PC-9 (cell line): Measurements from ENCODE around the gene C2CD3. TPM values are rescaled to one million over a fixed set of nuclear protein-coding genes. Genes with fewer than 3 reads are reported as not detected.

Experiments
- BruUV-seq: library from RNA; stranded (reverse); fragments of 400-500 nt; replicated peaks from 2 replicates; lab custom pipeline; 2021; lab: Mats Ljungman, UMichigan
- CTCF ChIA-PET: fragments of 300-600 bp; sonication (Branson Sonifier 250); formaldehyde crosslinking; loops from one replicate; lab custom pipeline; 2022; ENCODE audit warnings: antibody characterized with exemption; lab: Charles Lee
- POLR2A ChIA-PET: fragments of 300-600 bp; sonication (Branson Sonifier 250); formaldehyde crosslinking; loops from one replicate; lab custom pipeline; 2022; ENCODE audit warnings: antibody characterized with exemption; ENCODE audit not compliant: unreplicated experiment; lab: Charles Lee
- DNase-seq, 2 experiments: peaks; one replicate each; pipeline versions ENCODE4 v3.0.0 to v3.0.0-alpha.2; 2015 to 2022; ENCODE audit warnings: mixed read lengths in 1 of 2
- H2AFZ ChIP-seq: fragments of 200-600 bp; sonication (generic); 2 replicates; pipeline ENCODE4 v1.8.1; 2017; ENCODE audit warnings: antibody characterized with exemption
- H3F3A ChIP-seq: fragments of 200-600 bp; sonication (generic); 2 replicates; pipeline ENCODE4 v1.8.1; 2017; ENCODE audit warnings: antibody characterized with exemption, mild to moderate bottlenecking, low read depth; ENCODE audit not compliant: insufficient read depth
- H3K27ac ChIP-seq: fragments of 200-600 bp; sonication (generic); 2 replicates; pipeline ENCODE4 v1.6.1; 2016; ENCODE audit warnings: mixed run types
- H3K27me3 ChIP-seq: fragments of 200-600 bp; sonication (generic); 2 replicates; pipeline ENCODE4 v1.6.1; 2016; ENCODE audit warnings: low read depth, mixed run types; ENCODE audit not compliant: insufficient read depth
- H3K36me3 ChIP-seq: fragments of 200-600 bp; sonication (generic); 2 replicates; pipeline ENCODE4 v1.6.1; 2016; ENCODE audit warnings: low read depth, mixed run types
- H3K4me1 ChIP-seq: fragments of 200-600 bp; sonication (generic); replicated peaks from 2 replicates; pipeline ENCODE4 v1.6.1; 2016; ENCODE audit warnings: mixed run types; ENCODE audit not compliant: insufficient read depth
- H3K4me2 ChIP-seq: fragments of 200-600 bp; sonication (generic); 2 replicates; pipeline ENCODE4 v1.6.1; 2017; ENCODE audit warnings: mixed run types
- H3K4me3 ChIP-seq: fragments of 200-600 bp; sonication (generic); 2 replicates; pipeline ENCODE4 v1.6.1; 2016; ENCODE audit warnings: mixed run types
- H3K79me2 ChIP-seq: fragments of 200-600 bp; sonication (generic); 2 replicates; pipeline ENCODE4 v1.6.1; 2017; ENCODE audit warnings: low read depth, mixed run types
- H3K9me2 ChIP-seq: fragments of 200-600 bp; sonication (generic); 2 replicates; pipeline ENCODE4 v1.8.1; 2017; ENCODE audit warnings: mild to moderate bottlenecking; ENCODE audit not compliant: insufficient read depth
- H3K9me3 ChIP-seq: fragments of 200-600 bp; sonication (generic); 2 replicates; pipeline ENCODE4 v1.8.1; 2016; ENCODE audit warnings: low read depth; ENCODE audit not compliant: insufficient read depth
- H4K20me1 ChIP-seq: fragments of 200-600 bp; sonication (generic); 2 replicates; pipeline ENCODE4 v1.8.1; 2017; ENCODE audit not compliant: insufficient read depth
- EZH2 ChIP-seq: fragments of 200-600 bp; sonication (generic); IDR thresholded peaks from 2 replicates; pipeline ENCODE4 v1.8.0; 2017; ENCODE audit warnings: antibody characterized with exemption, low read depth
- intact Hi-C: fragments of 100-400 bp; cut with micrococcal nuclease; formaldehyde crosslinking; loops from one replicate; pipeline ENCODE4 v1.10.0; 2022; ENCODE audit not compliant: unreplicated experiment
- total RNA-seq: library from RNA; stranded (reverse); gene quantifications from 2 replicates; pipeline ENCODE4 v1.2.3, GENCODE V29; 2021
- TF ChIP-seq, protein P1 (sequence below): fragments of 200-600 bp; sonication (generic); conservative IDR thresholded peaks from 2 replicates; pipeline ENCODE4 v1.6.1; 2017; ENCODE audit warnings: mixed run types, antibody characterized with exemption, mild to moderate bottlenecking, moderate library complexity

The C2CD3 gene
- total RNA-seq, 1 experiment from 2014 or later, result 50.0 TPM

- intact Hi-C loops, result no loop called here
- no TSS peak for BruUV-seq
- DNase-seq, result no peak
- Histone ChIP-seq H3K9me3 (no peaks in the 10 kb centered on the region), H3K27ac (no peak within 1 kb of the TSS), H3K9me2 (no peaks in the 10 kb centered on the region), H4K20me1 (no peaks in the 10 kb centered on the region), H3K4me1 (no peaks in the 10 kb centered on the region), H3K4me2 (no peak within 1 kb of the TSS), H3F3A (peaks cover 4% of the 10 kb centered on the region; the same call in 1 of the 2 replicates), H3K79me2 (no peaks in the 10 kb centered on the region), H3K27me3 (no peaks in the 10 kb centered on the region), H2AFZ (no peak within 1 kb of the TSS), H3K36me3 (no peaks in the 10 kb centered on the region), H3K4me3 (no peak within 1 kb of the TSS)
- ChIA-PET CTCF (no interaction called here), POLR2A (interaction anchor here (0.6 kb wide), 2 partner anchors 16 to 25 kb away, joined by 4 to 6 read pairs; no protein-coding TSS in a partner anchor)
- no peak for TF ChIP-seq EZH2
- TF ChIP-seq, protein P1, sequence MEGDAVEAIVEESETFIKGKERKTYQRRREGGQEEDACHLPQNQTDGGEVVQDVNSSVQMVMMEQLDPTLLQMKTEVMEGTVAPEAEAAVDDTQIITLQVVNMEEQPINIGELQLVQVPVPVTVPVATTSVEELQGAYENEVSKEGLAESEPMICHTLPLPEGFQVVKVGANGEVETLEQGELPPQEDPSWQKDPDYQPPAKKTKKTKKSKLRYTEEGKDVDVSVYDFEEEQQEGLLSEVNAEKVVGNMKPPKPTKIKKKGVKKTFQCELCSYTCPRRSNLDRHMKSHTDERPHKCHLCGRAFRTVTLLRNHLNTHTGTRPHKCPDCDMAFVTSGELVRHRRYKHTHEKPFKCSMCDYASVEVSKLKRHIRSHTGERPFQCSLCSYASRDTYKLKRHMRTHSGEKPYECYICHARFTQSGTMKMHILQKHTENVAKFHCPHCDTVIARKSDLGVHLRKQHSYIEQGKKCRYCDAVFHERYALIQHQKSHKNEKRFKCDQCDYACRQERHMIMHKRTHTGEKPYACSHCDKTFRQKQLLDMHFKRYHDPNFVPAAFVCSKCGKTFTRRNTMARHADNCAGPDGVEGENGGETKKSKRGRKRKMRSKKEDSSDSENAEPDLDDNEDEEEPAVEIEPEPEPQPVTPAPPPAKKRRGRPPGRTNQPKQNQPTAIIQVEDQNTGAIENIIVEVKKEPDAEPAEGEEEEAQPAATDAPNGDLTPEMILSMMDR, result no peak
These were observed 162.2 kb downstream of the C2CD3 start, which contains the start of gene UCP3 for GRCh38 chr11:74008373-74009229. Gene UCP3 (minus strand): TSS chr11:74009085. CDS start chr11:74007042, 2,043 bp downstream.

DNA sequence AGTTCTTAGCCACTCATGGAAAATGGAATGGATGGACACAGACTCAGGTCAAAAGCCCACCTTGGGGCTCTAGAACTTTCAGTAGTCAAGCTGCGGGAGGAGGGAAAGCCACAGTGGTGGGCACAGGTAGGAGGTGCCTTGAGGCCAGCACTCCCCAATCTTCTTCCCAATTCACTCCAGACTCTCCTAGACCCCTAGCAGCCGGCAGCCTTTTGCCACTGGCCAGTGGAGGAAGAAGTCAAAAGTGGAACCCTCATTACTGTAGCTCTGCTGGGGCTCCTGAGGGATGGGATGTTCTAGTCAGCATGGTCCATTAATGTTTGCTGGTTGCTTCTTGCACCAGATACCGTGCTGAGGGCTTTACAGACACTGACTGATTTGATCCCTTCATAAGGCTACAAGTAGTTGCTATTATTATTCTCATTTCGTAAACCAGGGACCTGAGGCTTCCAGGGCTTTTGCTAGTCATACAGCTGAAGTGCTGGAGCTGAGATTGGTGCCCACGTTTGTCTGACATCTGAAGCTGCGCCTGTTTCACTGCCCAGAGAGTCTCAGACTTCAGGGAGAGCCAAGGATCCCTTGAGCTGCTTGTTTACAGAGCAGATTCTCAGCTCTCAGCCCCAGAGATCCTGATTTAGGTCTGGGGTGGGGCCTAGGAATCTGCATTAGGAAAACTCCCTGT, 163.0 kb downstream of the C2CD3 start:
- TF ChIP-seq, protein P1, result no peak
- no peak for TF ChIP-seq EZH2
- H3K9me3 ChIP-seq, result no peaks in the 10 kb centered on the region
- H3K36me3 ChIP-seq, result no peaks in the 10 kb centered on the region
- H3K4me2 ChIP-seq, result no peak overlapping the region
- H3K79me2 ChIP-seq, result no peaks in the 10 kb centered on the region
- H3K4me1 ChIP-seq, result no peaks in the 10 kb centered on the region
- peaks cover 4% of the 10 kb centered on the region; the same call in 1 of the 2 replicates for H3F3A ChIP-seq
- no peaks in the 10 kb centered on the region for H3K27me3 ChIP-seq
- DNase-seq, result no peak
- no TSS peak for BruUV-seq
- H3K9me2 ChIP-seq, result no peaks in the 10 kb centered on the region
- ChIA-PET CTCF (no interaction called here), POLR2A (interaction anchor here (0.6 kb wide), 2 partner anchors 15 to 25 kb away, joined by 4 to 6 read pairs; no protein-coding TSS in a partner anchor)
- no peaks in the 10 kb centered on the region for H4K20me1 ChIP-seq
- H3K4me3 ChIP-seq, result no peak overlapping the region
- H3K27ac ChIP-seq, result no peak overlapping the region
- intact Hi-C loops, result no loop called here
- no peak overlapping the region for H2AFZ ChIP-seq

DNA sequence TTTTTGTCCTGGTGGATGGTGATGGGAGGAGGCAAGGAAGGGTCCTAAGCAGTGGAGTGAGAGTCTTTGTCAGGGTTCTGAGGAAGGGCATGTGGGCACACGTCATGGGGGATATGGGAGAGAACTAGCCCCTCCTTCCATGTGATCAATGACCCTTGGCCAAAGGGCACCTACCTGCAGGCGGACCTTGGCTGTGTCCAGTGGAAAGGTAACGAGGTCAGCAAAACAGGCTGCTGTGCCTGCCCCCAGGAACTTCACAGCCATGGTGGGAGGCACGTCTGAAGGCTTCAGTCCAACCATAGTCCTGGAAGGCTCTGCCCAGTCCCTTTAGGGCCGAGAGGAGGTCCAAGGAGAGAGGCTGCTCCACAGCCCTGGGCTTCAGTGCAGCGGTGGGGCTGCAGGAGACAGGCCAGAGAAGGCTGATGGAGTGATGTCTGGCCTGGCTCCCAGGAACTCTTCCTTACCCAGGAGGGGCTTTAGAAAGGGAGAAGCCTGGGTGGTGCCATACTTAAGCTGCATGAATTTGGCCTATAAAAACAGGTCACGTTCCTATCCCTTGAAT, 164.0 kb downstream of the C2CD3 start:
- Histone ChIP-seq H3K9me3 (no peaks in the 10 kb centered on the region), H3K4me3 (no peak overlapping the region), H3K79me2 (no peaks in the 10 kb centered on the region), H3K27ac (no peak overlapping the region), H2AFZ (no peak overlapping the region), H3K4me1 (no peaks in the 10 kb centered on the region), H4K20me1 (no peaks in the 10 kb centered on the region), H3K9me2 (no peaks in the 10 kb centered on the region), H3K36me3 (no peaks in the 10 kb centered on the region), H3K27me3 (no peaks in the 10 kb centered on the region), H3F3A (peaks cover 4% of the 10 kb centered on the region; the same call in 1 of the 2 replicates), H3K4me2 (no peak overlapping the region)
- ChIA-PET CTCF (no interaction called here), POLR2A (no interaction called here)
- intact Hi-C loops, result no loop called here
- no peak for DNase-seq
- BruUV-seq, result no TSS peak
- TF ChIP-seq, protein P1, result no peak
- TF ChIP-seq EZH2, result no peak
